Trophoblast cell (in vitro differentiated cells and primary cell): ENCODE data around the gene PPP1R1A.

ENCODE experiments used
- DNase-seq, 2 donors: peaks; one replicate each; pipeline ENCODE4 v3.0.0-alpha.2; 2016
- H2AFZ ChIP-seq: 2 replicates; pipeline ENCODE4 v1.6.1; 2013; ENCODE audit warnings: low read length, moderate library complexity, mild to moderate bottlenecking; ENCODE audit not compliant: insufficient read depth, poor library complexity
- H2AK5ac ChIP-seq: 2 replicates; pipeline ENCODE4 v1.6.1; 2013; ENCODE audit warnings: mild to moderate bottlenecking, low read length
- H2BK120ac ChIP-seq: 2 replicates; pipeline ENCODE4 v1.6.1; 2013; ENCODE audit warnings: low read length, mild to moderate bottlenecking, moderate library complexity; ENCODE audit not compliant: insufficient read depth, poor library complexity
- H2BK12ac ChIP-seq: 2 replicates; pipeline ENCODE4 v1.6.1; 2013; ENCODE audit warnings: mild to moderate bottlenecking, low read length, moderate library complexity
- H2BK5ac ChIP-seq: 2 replicates; pipeline ENCODE4 v1.6.1; 2013; ENCODE audit warnings: low read length, low read depth, moderate library complexity, mild to moderate bottlenecking; ENCODE audit not compliant: poor library complexity
- H3K14ac ChIP-seq: 2 replicates; pipeline ENCODE4 v1.6.1; 2013; ENCODE audit warnings: mild to moderate bottlenecking, low read length
- H3K18ac ChIP-seq: 2 replicates; pipeline ENCODE4 v1.6.1; 2013; ENCODE audit warnings: mild to moderate bottlenecking, low read length
- H3K23ac ChIP-seq: 2 replicates; pipeline ENCODE4 v1.6.1; 2013; ENCODE audit warnings: low read length
- H3K27ac ChIP-seq: 2 replicates; pipeline ENCODE4 v1.5.1; 2013; ENCODE audit warnings: low read depth, mild to moderate bottlenecking, inconsistent platforms, low read length, moderate library complexity
- H3K27me3 ChIP-seq: 2 replicates; pipeline ENCODE4 v1.6.1; 2013; ENCODE audit warnings: inconsistent platforms, mild to moderate bottlenecking, low read length, moderate library complexity; ENCODE audit not compliant: insufficient read depth
- H3K36me3 ChIP-seq, 2 experiments: 1 replicate in 1 of 2; 2 replicates in 1 of 2; pipeline ENCODE4 v1.6.1; 2013; ENCODE audit warnings: low read length in 2 of 2, mild to moderate bottlenecking in 2 of 2, moderate library complexity in 1 of 2; ENCODE audit not compliant: insufficient read depth in 2 of 2, control insufficient read depth in 1 of 2
- H3K4ac ChIP-seq: 2 replicates; pipeline ENCODE4 v1.6.1; 2013; ENCODE audit warnings: low read depth, mild to moderate bottlenecking, low read length, moderate library complexity
- H3K4me1 ChIP-seq, 2 experiments: 1 replicate in 1 of 2; 2 replicates in 1 of 2; pipeline ENCODE4 v1.6.1; 2013; ENCODE audit warnings: low read length in 2 of 2, mild to moderate bottlenecking in 2 of 2, moderate library complexity in 1 of 2; ENCODE audit not compliant: insufficient read depth in 2 of 2, control insufficient read depth in 1 of 2
- H3K4me2 ChIP-seq: 2 replicates; pipeline ENCODE4 v1.6.1; 2013; ENCODE audit warnings: inconsistent platforms, mild to moderate bottlenecking, low read length, moderate library complexity
- H3K4me3 ChIP-seq: 2 replicates; pipeline ENCODE4 v1.5.1; 2013; ENCODE audit warnings: mild to moderate bottlenecking, low read depth, low read length, inconsistent platforms
- H3K79me1 ChIP-seq: one replicate; pipeline ENCODE4 v1.6.1; 2013; ENCODE audit warnings: low read length
- H3K79me2 ChIP-seq: 2 replicates; pipeline ENCODE4 v1.6.1; 2013; ENCODE audit warnings: low read length, mild to moderate bottlenecking; ENCODE audit not compliant: control insufficient read depth, insufficient read depth, poor library complexity
- H3K9ac ChIP-seq: 2 replicates; pipeline ENCODE4 v1.6.1; 2013; ENCODE audit warnings: mild to moderate bottlenecking, low read length
- H3K9me3 ChIP-seq: 2 replicates; pipeline ENCODE4 v1.6.1; 2013; ENCODE audit warnings: low read depth, mild to moderate bottlenecking, control low read depth, inconsistent platforms, low read length; ENCODE audit not compliant: insufficient read depth
- H4K12ac ChIP-seq: 2 replicates; pipeline ENCODE4 v1.6.1; 2013; ENCODE audit warnings: low read depth, mild to moderate bottlenecking, low read length, moderate library complexity
- H4K8ac ChIP-seq: 2 replicates; pipeline ENCODE4 v1.6.1; 2013; ENCODE audit warnings: low read depth, mild to moderate bottlenecking, low read length, moderate library complexity
- H4K91ac ChIP-seq: one replicate; pipeline ENCODE4 v1.6.1; 2013; ENCODE audit warnings: low read depth, mild to moderate bottlenecking, low read length, moderate library complexity
- WGBS: extraction: QIAGEN DNeasy Blood & Tissue Kit; methylation state at CpG from one replicate; pipeline ENCODE4 v1.1.7; 2013; ENCODE audit warnings: missing lambda C conversion rate; ENCODE audit not compliant: insufficient read length, insufficient coverage; ENCODE audit errors: extremely low coverage; 5-methylcytosine and 5-hydroxymethylcytosine counted together

Gene PPP1R1A

DNA sequence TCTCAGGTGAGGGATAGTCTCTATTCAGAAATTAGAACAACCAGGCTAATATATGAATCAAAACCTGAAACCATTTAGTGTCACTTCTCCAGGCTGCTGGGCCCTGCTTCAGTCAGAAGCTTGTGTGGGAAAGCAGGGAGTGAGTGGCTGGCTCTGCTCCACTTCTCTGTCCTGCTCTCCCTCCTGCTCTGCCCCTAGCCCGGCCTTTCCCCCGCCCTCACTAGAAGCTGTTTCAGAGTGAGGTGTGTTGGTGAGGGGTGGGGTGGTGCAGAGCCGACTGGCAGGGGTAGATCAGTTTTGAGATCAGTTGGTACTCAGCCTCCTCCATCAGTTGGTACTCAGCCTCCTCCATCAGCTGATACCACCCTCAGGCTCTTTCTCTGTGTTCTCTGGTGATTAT lies 7.0 kb upstream of the PPP1R1A start:
- WGBS, result no CpG with 5 or more reads among the region's 3 CpGs

DNA sequence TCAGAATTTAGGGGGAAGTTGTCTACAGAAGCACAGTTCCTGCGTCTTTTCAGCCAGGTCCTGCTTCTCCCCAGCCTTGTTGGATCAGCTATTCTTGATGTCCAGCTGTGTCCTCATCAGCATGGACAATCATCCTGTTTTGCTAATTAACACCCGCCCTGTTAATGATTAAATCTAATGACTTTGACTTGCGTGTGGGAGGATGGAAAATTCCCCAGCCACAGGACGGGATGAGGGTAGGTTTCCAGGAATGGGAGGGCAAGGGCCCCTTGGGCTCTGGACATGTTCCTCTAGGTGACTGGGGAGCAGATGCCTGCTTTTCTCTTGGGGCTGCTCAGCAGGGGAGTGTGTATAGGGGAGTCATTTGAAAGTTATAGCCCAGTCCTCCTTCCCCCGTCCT lies 5.3 kb upstream of the PPP1R1A start:
- Histone ChIP-seq H3K27me3 (peaks cover 3% of the 10 kb centered on the region), H3K23ac (no peak overlapping the region), H2AK5ac (no peak overlapping the region), H4K91ac (no peak overlapping the region), H3K79me2 (no peaks in the 10 kb centered on the region), H3K27ac (no peak overlapping the region), H3K14ac (no peak overlapping the region), H3K4me1 (no peaks in the 10 kb centered on the region), H3K4me3 (no peak overlapping the region), H3K36me3 (no peaks in the 10 kb centered on the region), H2AFZ (no peak overlapping the region), H2BK5ac (no peak overlapping the region), H3K9me3 (no peaks in the 10 kb centered on the region), H3K79me1 (no peaks in the 10 kb centered on the region), H4K12ac (no peak overlapping the region), H2BK12ac (no peak overlapping the region), H2BK120ac (no peak overlapping the region), H3K4ac (no peak overlapping the region), H4K8ac (no peak overlapping the region), H3K9ac (no peak overlapping the region), H3K4me2 (no peak overlapping the region), H3K18ac (no peak overlapping the region)
- no CpG with 5 or more reads among the region's 5 CpGs for WGBS
- DNase-seq, result no peak

More for the DNA sequence above, 7.0 kb upstream of the PPP1R1A start:
- Histone ChIP-seq H3K9me3 (no peaks in the 10 kb centered on the region), H4K12ac (no peak overlapping the region), H3K4ac (no peak overlapping the region), H3K36me3 (no peaks in the 10 kb centered on the region), H2AK5ac (no peak overlapping the region), H3K4me3 (no peak overlapping the region), H2BK120ac (no peak overlapping the region), H3K23ac (no peak overlapping the region), H3K79me2 (no peaks in the 10 kb centered on the region), H3K27me3 (no peaks in the 10 kb centered on the region), H3K79me1 (no peaks in the 10 kb centered on the region), H3K14ac (no peak overlapping the region), H2BK12ac (no peak overlapping the region), H3K9ac (no peak overlapping the region), H4K8ac (no peak overlapping the region), H3K27ac (no peak overlapping the region), H3K18ac (no peak overlapping the region), H3K4me1 (no peaks in the 10 kb centered on the region), H2AFZ (no peak overlapping the region), H4K91ac (no peak overlapping the region), H3K4me2 (no peak overlapping the region), H2BK5ac (no peak overlapping the region)
- no peak for DNase-seq

DNA sequence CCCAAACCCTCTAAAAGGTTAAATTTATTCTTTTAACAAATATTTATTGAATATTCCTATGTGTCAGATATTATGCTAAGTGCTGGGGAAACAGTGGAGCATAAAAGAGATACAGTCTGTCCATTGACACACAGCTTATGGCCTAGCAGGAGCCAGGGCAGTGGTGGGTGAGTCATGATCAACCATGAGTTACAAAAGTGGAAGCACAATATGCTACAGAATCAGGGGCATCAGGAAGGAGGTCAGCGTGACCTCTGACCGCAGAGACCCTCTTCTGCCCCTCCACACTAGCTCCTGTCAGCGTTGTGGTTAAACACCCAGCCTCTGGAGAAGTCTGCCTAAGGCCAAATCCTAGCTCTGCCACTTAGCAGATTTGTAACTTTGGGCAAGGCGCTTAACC lies 4.7 kb upstream of the PPP1R1A start:
- Histone ChIP-seq H3K18ac (no peak overlapping the region), H2AK5ac (no peak overlapping the region), H3K36me3 (no peaks in the 10 kb centered on the region), H3K9ac (no peak overlapping the region), H3K27me3 (peaks cover 8% of the 10 kb centered on the region), H3K4ac (no peak overlapping the region), H3K23ac (no peak overlapping the region), H3K27ac (no peak overlapping the region), H3K14ac (no peak overlapping the region), H3K4me3 (no peak overlapping the region), H4K91ac (no peak overlapping the region), H2AFZ (no peak overlapping the region), H3K4me2 (no peak overlapping the region), H3K79me1 (no peaks in the 10 kb centered on the region), H4K12ac (no peak overlapping the region), H2BK12ac (no peak overlapping the region), H2BK5ac (no peak overlapping the region), H3K9me3 (no peaks in the 10 kb centered on the region), H4K8ac (no peak overlapping the region), H2BK120ac (no peak overlapping the region), H3K79me2 (no peaks in the 10 kb centered on the region), H3K4me1 (peaks cover 2% of the 10 kb centered on the region in 2 experiments)
- no CpG with 5 or more reads among the region's 4 CpGs for WGBS
- peak in 1 of 2 donors; percentile 8 for DNase-seq

DNA sequence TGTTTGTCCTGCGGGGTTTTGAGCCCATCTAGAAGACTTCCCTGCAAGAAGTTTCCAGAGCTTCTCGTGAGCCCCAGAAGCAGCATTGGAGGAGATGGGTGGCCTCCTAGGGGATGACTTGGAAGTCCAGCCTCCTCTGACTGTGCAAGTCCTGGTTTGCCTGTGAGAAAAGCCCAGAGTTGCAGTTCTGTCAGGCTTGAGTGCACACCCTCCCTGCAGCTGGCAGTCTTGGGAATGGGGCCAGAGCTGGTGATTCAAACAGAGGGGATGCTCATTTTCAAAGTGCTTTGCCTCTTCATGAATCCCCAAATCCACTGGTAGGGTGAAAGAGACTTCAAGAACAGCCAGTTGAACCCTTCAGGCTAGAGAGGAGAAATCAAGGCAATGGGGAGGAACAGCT lies 3.9 kb upstream of the PPP1R1A start:
- no peak overlapping the region for H3K18ac ChIP-seq
- no peak overlapping the region for H2BK12ac ChIP-seq
- no peak overlapping the region for H3K27ac ChIP-seq
- no peaks in the 10 kb centered on the region for H3K79me2 ChIP-seq
- DNase-seq, result no peak
- H2BK120ac ChIP-seq, result no peak overlapping the region
- no peak overlapping the region for H3K9ac ChIP-seq
- no peak overlapping the region for H3K4me2 ChIP-seq
- H2AFZ ChIP-seq, result no peak overlapping the region
- H3K36me3 ChIP-seq, result no peaks in the 10 kb centered on the region
- H4K91ac ChIP-seq, result no peak overlapping the region
- H3K14ac ChIP-seq, result no peak overlapping the region
- H2BK5ac ChIP-seq, result no peak overlapping the region
- no peaks in the 10 kb centered on the region for H3K9me3 ChIP-seq
- H4K8ac ChIP-seq, result no peak overlapping the region
- WGBS, result no CpG with 5 or more reads among the region's 2 CpGs
- no peak overlapping the region for H4K12ac ChIP-seq
- no peaks in the 10 kb centered on the region for H3K79me1 ChIP-seq
- H3K23ac ChIP-seq, result no peak overlapping the region
- no peak overlapping the region for H2AK5ac ChIP-seq
- H3K4ac ChIP-seq, result no peak overlapping the region
- peaks cover 16% of the 10 kb centered on the region for H3K27me3 ChIP-seq
- H3K4me3 ChIP-seq, result no peak overlapping the region
- peaks cover 2 to 3% of the 10 kb centered on the region in 2 experiments for H3K4me1 ChIP-seq
